Transverse colon (tissue), 4 donors: Measurements from ENCODE around the gene COL4A6. TPM values are rescaled to one million over a fixed set of nuclear protein-coding genes. Genes with fewer than 3 reads are reported as not detected.

Source experiments
- DNase-seq: peaks from one replicate; pipeline ENCODE4 v3.0.0-alpha.2; 2019
- H3K27ac ChIP-seq, 4 donors: fragments of 200-600 bp; sonication (generic); 2 replicates each; pipeline ENCODE4 v1.5.1; 2016 to 2018; ENCODE audit warnings: inconsistent platforms in 4 of 4
- H3K27me3 ChIP-seq: fragments of 200-600 bp; sonication (generic); 2 replicates; pipeline ENCODE4 v1.5.1; 2017; ENCODE audit warnings: inconsistent platforms
- H3K36me3 ChIP-seq, 4 donors: fragments of 200-600 bp; sonication (generic); 2 replicates each; pipeline ENCODE4 v1.5.1; 2017 to 2019; ENCODE audit warnings: inconsistent platforms in 4 of 4
- H3K4me1 ChIP-seq, 4 donors: fragments of 200-600 bp; sonication (generic); 2 replicates each; pipeline ENCODE4 v1.5.1; 2017 to 2020; ENCODE audit warnings: inconsistent platforms in 4 of 4
- H3K4me3 ChIP-seq, 4 donors: fragments of 200-600 bp; sonication (generic); 1 replicate in 1 of 4; 2 replicates in 3 of 4; pipeline versions ENCODE4 v1.5.1 to v1.6.1; 2017 to 2019; ENCODE audit warnings: inconsistent platforms in 4 of 4
- H3K9me3 ChIP-seq, 2 donors: fragments of 200-600 bp; sonication (generic); 2 replicates each; pipeline ENCODE4 v1.5.1; 2017 to 2019; ENCODE audit warnings: inconsistent platforms in 2 of 2
- EP300 ChIP-seq: sonication (generic); formaldehyde crosslinking; IDR thresholded peaks from one replicate; pipeline ENCODE4 v1.6.1; 2017; ENCODE audit warnings: antibody characterized with exemption, low read depth
- POLR2A ChIP-seq: fragments of 450-650 bp; IDR thresholded peaks from one replicate; pipeline ENCODE4 v1.6.1; 2016; ENCODE audit warnings: antibody characterized with exemption, mild to moderate bottlenecking, moderate library complexity
- POLR2AphosphoS5 ChIP-seq, 3 donors: sonication (generic); formaldehyde crosslinking; IDR thresholded peaks; one replicate each; pipeline ENCODE4 v1.6.1; 2016; ENCODE audit warnings: antibody characterized with exemption in 3 of 3
- WGBS, 2 donors: methylation state at CpG; one replicate each; pipeline ENCODE4 v1.1.5; 2018; ENCODE audit warnings: low coverage in 1 of 2; 5-methylcytosine and 5-hydroxymethylcytosine counted together
- in situ Hi-C, 4 donors: fragments of 200-750 bp; cut with MboI; loops; one replicate each; pipeline versions ENCODE4 v1.15.0 to v1.15.1; 2017; ENCODE audit warnings: low sequenced_read_pairs in 3 of 4, low pct_ligation_motif_present in 1 of 4, low pct_unique_long_range_greater_than_20kb in 1 of 4
- intact Hi-C: fragments of 100-400 bp; cut with DNase I; formaldehyde crosslinking; loops from one replicate; pipeline ENCODE4 v1.15.1; 2023; ENCODE audit warnings: low total_unique reads
- total RNA-seq, 4 donors: library from RNA; depleted of rRNA; stranded (reverse); fragments of >200 nt; gene quantifications; one replicate each; pipeline ENCODE4 v1.1.0, GENCODE V29; 2016
- TF ChIP-seq, protein P1 (sequence below), 5 experiments: fragments of 200-600 bp in 3 of 5; fragments of 450-650 bp in 2 of 5; sonication (generic) in 3 of 5; IDR thresholded peaks; 1 replicate in 2 of 5; 2 replicates in 3 of 5; pipeline ENCODE4 v1.5.1; 2016 to 2017; ENCODE audit warnings: antibody characterized with exemption in 5 of 5, inconsistent platforms in 3 of 5, mild to moderate bottlenecking in 2 of 5, moderate library complexity in 1 of 5

The COL4A6 gene
- total RNA-seq, 4 donors from 2014 or later = 0.32 to 0.75 (median 0.57) TPM

DNA sequence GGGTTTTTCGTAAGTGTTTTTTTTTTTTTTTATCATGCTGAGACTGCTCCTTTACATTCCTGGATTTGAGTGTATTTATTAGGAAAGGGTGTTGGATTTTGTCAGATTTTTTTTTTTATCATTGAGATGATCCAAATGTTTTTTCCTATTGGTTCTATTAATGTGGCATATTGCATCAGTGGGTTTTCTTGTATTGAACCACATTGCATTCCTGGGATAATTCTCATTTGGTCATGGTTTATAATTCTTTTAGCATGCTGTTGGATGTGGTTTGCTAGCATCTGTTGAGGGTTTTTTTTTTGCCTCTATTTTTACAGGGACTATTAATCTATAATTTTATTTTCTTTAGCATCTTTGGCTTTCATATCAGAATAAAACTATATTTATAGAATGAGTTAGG lies 30.3 kb upstream of the COL4A6 start:
- Histone ChIP-seq H3K36me3 (no peaks in the 10 kb centered on the region), H3K4me3 (no peak overlapping the region), H3K27ac (no peak overlapping the region), H3K27me3 (no peaks in the 10 kb centered on the region), H3K4me1 (no peaks in the 10 kb centered on the region), H3K9me3 (no peaks in the 10 kb centered on the region)
- DNase-seq = no peak
- TF ChIP-seq EP300 = no peak
- no peak for TF ChIP-seq POLR2A
- TF ChIP-seq, protein P1, sequence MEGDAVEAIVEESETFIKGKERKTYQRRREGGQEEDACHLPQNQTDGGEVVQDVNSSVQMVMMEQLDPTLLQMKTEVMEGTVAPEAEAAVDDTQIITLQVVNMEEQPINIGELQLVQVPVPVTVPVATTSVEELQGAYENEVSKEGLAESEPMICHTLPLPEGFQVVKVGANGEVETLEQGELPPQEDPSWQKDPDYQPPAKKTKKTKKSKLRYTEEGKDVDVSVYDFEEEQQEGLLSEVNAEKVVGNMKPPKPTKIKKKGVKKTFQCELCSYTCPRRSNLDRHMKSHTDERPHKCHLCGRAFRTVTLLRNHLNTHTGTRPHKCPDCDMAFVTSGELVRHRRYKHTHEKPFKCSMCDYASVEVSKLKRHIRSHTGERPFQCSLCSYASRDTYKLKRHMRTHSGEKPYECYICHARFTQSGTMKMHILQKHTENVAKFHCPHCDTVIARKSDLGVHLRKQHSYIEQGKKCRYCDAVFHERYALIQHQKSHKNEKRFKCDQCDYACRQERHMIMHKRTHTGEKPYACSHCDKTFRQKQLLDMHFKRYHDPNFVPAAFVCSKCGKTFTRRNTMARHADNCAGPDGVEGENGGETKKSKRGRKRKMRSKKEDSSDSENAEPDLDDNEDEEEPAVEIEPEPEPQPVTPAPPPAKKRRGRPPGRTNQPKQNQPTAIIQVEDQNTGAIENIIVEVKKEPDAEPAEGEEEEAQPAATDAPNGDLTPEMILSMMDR (IDR thresholded peaks at IDR 0.05) = no peak
- no peak for TF ChIP-seq POLR2AphosphoS5 (IDR thresholded peaks at IDR 0.05)
- intact Hi-C loops (no loop called here), in situ Hi-C loops (no loop called here)
- WGBS, 2 donors = 67 to 72% methylated on average over 1 of the region's 1 CpG

DNA sequence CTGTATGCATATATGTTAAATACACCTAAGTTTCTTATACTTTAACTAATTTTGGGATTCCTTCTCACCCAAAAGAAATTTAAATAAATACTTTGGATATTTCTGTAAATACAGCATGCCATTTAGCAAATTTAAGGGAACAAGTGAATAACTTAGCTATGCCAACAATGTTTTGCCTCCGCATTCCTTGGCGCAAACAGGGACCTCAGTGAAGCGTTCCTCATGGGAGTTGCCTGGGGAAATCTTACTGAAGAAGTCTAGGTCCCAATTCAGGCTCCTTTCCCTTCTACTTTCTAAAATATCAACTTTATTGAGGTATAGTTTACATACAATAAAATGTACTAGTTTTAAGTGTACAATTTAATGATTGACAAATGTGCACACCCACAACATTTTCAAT lies 26.4 kb upstream of the COL4A6 start:
- intact Hi-C loops (no loop called here), in situ Hi-C loops (no loop called here)
- H3K4me1 ChIP-seq = no peaks in the 10 kb centered on the region
- H3K36me3 ChIP-seq = no peaks in the 10 kb centered on the region
- no peaks in the 10 kb centered on the region for H3K9me3 ChIP-seq
- WGBS, 2 donors = 85 to 94% methylated on average over 3 of the region's 3 CpGs
- no peaks in the 10 kb centered on the region for H3K27me3 ChIP-seq
- H3K4me3 ChIP-seq = no peak overlapping the region
- TF ChIP-seq, protein P1 (IDR thresholded peaks at IDR 0.05) = no peak
- TF ChIP-seq EP300 = no peak
- TF ChIP-seq POLR2AphosphoS5 (IDR thresholded peaks at IDR 0.05) = no peak
- TF ChIP-seq POLR2A = no peak
- H3K27ac ChIP-seq = no peak overlapping the region
- no peak for DNase-seq

DNA sequence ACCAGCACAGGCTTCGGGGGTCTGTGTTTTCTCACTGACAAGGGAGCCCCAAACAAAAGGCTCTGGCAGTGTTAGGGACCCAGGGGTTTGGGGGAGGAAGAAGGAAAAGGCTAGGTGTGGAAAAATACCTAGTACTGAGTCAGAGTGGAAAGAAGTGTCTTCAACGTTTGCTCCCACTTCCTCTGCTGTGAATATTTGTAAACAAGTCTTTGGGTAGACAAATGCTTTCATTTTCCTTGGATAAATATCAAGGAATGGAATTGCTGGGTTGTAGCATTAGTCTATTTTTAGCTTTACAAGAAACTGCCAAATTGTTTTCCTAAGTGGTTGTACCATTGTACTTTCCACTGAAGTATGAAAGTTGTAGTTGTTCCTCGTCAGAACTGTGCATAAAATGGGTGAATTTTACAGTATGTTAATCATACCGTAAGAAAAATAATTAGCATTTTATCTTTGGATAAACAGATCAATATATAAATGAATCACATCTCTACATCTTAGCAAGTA lies 18.8 kb upstream of the COL4A6 start:
- Histone ChIP-seq H3K9me3 (no peaks in the 10 kb centered on the region), H3K27me3 (no peaks in the 10 kb centered on the region), H3K4me1 (no peaks in the 10 kb centered on the region), H3K36me3 (no peaks in the 10 kb centered on the region), H3K4me3 (no peak overlapping the region), H3K27ac (no peak overlapping the region)
- in situ Hi-C loops (no loop called here), intact Hi-C loops (no loop called here)
- no peak for DNase-seq
- 52 to 89% methylated on average over 2 to 4 of the region's 4 CpGs for WGBS, 2 donors
- TF ChIP-seq POLR2AphosphoS5 (IDR thresholded peaks at IDR 0.05) (no peak), POLR2A (no peak), EP300 (no peak)
- TF ChIP-seq, protein P1 (IDR thresholded peaks at IDR 0.05) = no peak

DNA sequence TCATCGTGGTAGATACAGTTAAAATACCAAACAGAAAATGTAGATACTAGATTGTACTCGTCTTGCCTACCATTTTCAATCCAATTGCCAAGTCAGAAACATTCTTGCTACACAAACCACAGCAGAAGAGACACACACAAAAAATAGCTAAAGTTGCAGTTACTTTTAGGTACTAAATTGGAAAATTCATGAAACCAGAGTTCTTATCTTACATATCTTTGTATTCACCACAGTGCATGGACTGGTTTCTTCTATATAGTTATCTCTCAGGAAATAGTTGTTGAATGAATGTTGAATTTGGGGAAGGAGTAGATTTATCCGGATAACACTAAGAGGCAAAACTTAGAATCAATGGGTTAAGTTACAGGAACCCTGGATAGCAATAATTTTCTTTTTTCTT lies 15.6 kb upstream of the COL4A6 start:
- TF ChIP-seq POLR2AphosphoS5 (IDR thresholded peaks at IDR 0.05) (no peak), EP300 (no peak), POLR2A (no peak)
- TF ChIP-seq, protein P1 (IDR thresholded peaks at IDR 0.05) = no peak
- Histone ChIP-seq H3K4me1 (no peaks in the 10 kb centered on the region), H3K27me3 (no peaks in the 10 kb centered on the region), H3K27ac (no peak overlapping the region), H3K36me3 (no peaks in the 10 kb centered on the region), H3K9me3 (no peaks in the 10 kb centered on the region), H3K4me3 (no peak overlapping the region)
- intact Hi-C loops = no loop called here
- no peak for DNase-seq
- in situ Hi-C loops = no loop called here
- WGBS, 2 donors = 60 to 85% methylated on average over 3 of the region's 3 CpGs
